Lower lobe of right lung (tissue), 2 donors: ENCODE measurements around the gene SPIN1. TPM values are rescaled to one million over a fixed set of nuclear protein-coding genes. Genes with fewer than 3 reads are reported as not detected.
A peak's percentile ranks its signal among the peaks of the same experiment; 100 is the strongest.

ENCODE experiments used
- ATAC-seq, 2 donors: fragments of 200-7000 bp; cut with Tn5 transposase; one replicate each; pipeline ENCODE4 v1.9.1; 2020 to 2022; ENCODE audit warnings: mild to moderate bottlenecking in 2 of 2, moderate library complexity in 2 of 2
- DNase-seq: peaks from one replicate; pipeline ENCODE4 v3.0.0-alpha.2; 2020
- H3K27ac ChIP-seq: fragments of 200-600 bp; one replicate; pipeline ENCODE4 v1.8.0; 2022
- H3K27me3 ChIP-seq: fragments of 200-600 bp; one replicate; pipeline ENCODE4 v1.8.0; 2022; ENCODE audit warnings: low read depth
- H3K36me3 ChIP-seq: fragments of 200-600 bp; one replicate; pipeline ENCODE4 v1.8.0; 2022; ENCODE audit warnings: mild to moderate bottlenecking
- H3K4me1 ChIP-seq: fragments of 200-600 bp; one replicate; pipeline ENCODE4 v1.8.0; 2022
- H3K4me3 ChIP-seq: fragments of 200-600 bp; one replicate; pipeline ENCODE4 v1.8.0; 2022; ENCODE audit warnings: mild to moderate bottlenecking
- H3K9me3 ChIP-seq: fragments of 200-600 bp; one replicate; pipeline ENCODE4 v1.8.0; 2022
- CTCF ChIP-seq: fragments of 200-600 bp; IDR thresholded peaks from one replicate; pipeline ENCODE4 v1.8.0; 2022; ENCODE audit warnings: antibody characterized with exemption, mild to moderate bottlenecking
- intact Hi-C: fragments of 100-400 bp; cut with DNase I; formaldehyde crosslinking; loops from one replicate; pipeline ENCODE4 v1.11.0; 2022
- total RNA-seq: library from RNA; stranded (reverse); fragmentation: NEBNext Ultra II Directional; extraction: Animal tissue kit (Norgen Biotek cat#: 25700); gene quantifications from one replicate; pipeline ENCODE4 v1.2.1, GENCODE V29; 2021
- donor health status: DM: no; HTN: yes; CAD: no; lungs with severe emphysema.

The SPIN1 gene
- total RNA-seq, 1 donor from 2014 or later: 59.5 TPM

- intact Hi-C loops: no loop called here
- ATAC-seq (no peak), DNase-seq (no peak)
- no peak overlapping the region for H3K4me3 ChIP-seq
- H3K27ac ChIP-seq: no peak overlapping the region
- peaks cover 7% of the 10 kb centered on the region for H3K36me3 ChIP-seq
- H3K27me3 ChIP-seq: no peaks in the 10 kb centered on the region
- peaks cover 33% of the 10 kb centered on the region for H3K9me3 ChIP-seq
- no peak for TF ChIP-seq CTCF
- peaks cover 7% of the 10 kb centered on the region for H3K4me1 ChIP-seq
Measured at GRCh38 chr9:88418025-88418424, 29.8 kb downstream of the SPIN1 start.

GRCh38 chr9:88418715-88419540 lies 30.7 kb downstream of the SPIN1 start:
- peaks cover 31% of the 10 kb centered on the region for H3K9me3 ChIP-seq
- H3K4me3 ChIP-seq: no peak overlapping the region
- ATAC-seq: no peak
- intact Hi-C loops: no loop called here
- peaks cover 7% of the 10 kb centered on the region for H3K4me1 ChIP-seq
- H3K36me3 ChIP-seq: peaks cover 7% of the 10 kb centered on the region
- DNase-seq: no peak
- H3K27ac ChIP-seq: no peak overlapping the region
- no peaks in the 10 kb centered on the region for H3K27me3 ChIP-seq
- no peak for TF ChIP-seq CTCF

GRCh38 chr9:88420227-88420626 lies 32.0 kb downstream of the SPIN1 start:
- Histone ChIP-seq H3K9me3 (peaks cover 23% of the 10 kb centered on the region), H3K4me1 (peaks cover 7% of the 10 kb centered on the region), H3K27ac (no peak overlapping the region), H3K36me3 (peaks cover 7% of the 10 kb centered on the region), H3K27me3 (no peaks in the 10 kb centered on the region), H3K4me3 (no peak overlapping the region)
- ATAC-seq (no peak), DNase-seq (no peak)
- TF ChIP-seq CTCF: no peak
- intact Hi-C loops: no loop called here

GRCh38 chr9:88421348-88421747 lies 33.1 kb downstream of the SPIN1 start:
- peaks cover 9% of the 10 kb centered on the region for H3K36me3 ChIP-seq
- DNase-seq (no peak), ATAC-seq (no peak)
- no peak overlapping the region for H3K27ac ChIP-seq
- peaks cover 23% of the 10 kb centered on the region for H3K9me3 ChIP-seq
- peaks cover 7% of the 10 kb centered on the region for H3K4me1 ChIP-seq
- H3K27me3 ChIP-seq: no peaks in the 10 kb centered on the region
- no peak for TF ChIP-seq CTCF
- no peak overlapping the region for H3K4me3 ChIP-seq
- intact Hi-C loops: no loop called here

GRCh38 chr9:88425538-88425950 lies 37.3 kb downstream of the SPIN1 start:
- intact Hi-C loops: no loop called here
- Histone ChIP-seq H3K27ac (no peak overlapping the region), H3K9me3 (peaks cover under 1% of the 10 kb centered on the region), H3K36me3 (peaks cover 21% of the 10 kb centered on the region), H3K4me1 (no peaks in the 10 kb centered on the region), H3K27me3 (no peaks in the 10 kb centered on the region), H3K4me3 (no peak overlapping the region)
- no peak for TF ChIP-seq CTCF
- ATAC-seq: peak; percentile 50 to 55
- no peak for DNase-seq
